ENCODE results near the gene ITPR2. TPM values are rescaled to one million over a fixed set of nuclear protein-coding genes. Genes with fewer than 3 reads are reported as not detected.

Gene ITPR2
- total and polyA plus RNA-seq, 2 of the 13 experiments (the other 11 are each of a cell fraction or from before 2014, with no cell fraction given) = 31.9 to 81.9 TPM

DNA sequence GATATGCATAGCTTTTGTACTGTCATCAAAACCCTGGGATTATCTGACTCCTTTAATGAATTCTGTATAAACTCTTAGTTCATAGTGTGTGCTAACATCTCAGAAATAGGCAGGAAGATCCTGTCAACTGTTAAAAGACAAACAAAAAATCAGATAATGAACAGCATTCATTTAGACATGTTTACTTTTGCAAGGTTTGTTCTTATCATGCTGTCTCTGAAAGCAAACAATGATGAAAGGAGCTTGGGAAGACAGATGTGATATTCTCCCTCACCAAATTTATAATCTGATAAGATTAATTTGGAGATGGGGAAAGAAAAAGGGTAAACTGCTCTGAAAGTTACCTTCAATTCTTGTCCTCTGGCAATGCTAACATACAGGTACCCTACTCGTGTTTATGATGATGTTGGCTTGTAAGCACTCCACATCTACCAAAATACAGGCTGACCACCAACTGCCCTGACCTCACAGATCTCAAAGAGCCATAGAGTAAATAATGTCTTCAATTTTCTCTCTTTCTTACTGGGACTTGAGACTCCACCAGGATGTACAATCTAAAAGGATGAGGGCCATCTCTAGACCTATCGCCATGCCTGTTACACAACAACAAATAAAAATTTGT, 403.8 kb downstream of the ITPR2 start (continued):
- TF ChIP-seq ETV5 (CRISPR knock-in tag; IDR thresholded peaks at IDR 0.05; ENCODE audit: borderline replicate concordance) (peak; percentile 18; the same call in 1 of the 2 replicates), PCBP1 (IDR thresholded peaks at IDR 0.05; ENCODE audit: borderline replicate concordance, low read depth, low read length) (no peak), RCOR2 (CRISPR knock-in tag; IDR thresholded peaks at IDR 0.05) (peak; percentile 74), CEBPG (CRISPR knock-in tag; IDR thresholded peaks at IDR 0.05) (peak; percentile 70), HMG20B (CRISPR knock-in tag; conservative IDR thresholded peaks at IDR 0.05) (peak; percentile 42; the same call in 1 of the 2 replicates), HMG20A (CRISPR knock-in tag; IDR thresholded peaks at IDR 0.05; ENCODE audit: borderline replicate concordance) (peak; percentile 84), HES4 (CRISPR knock-in tag; IDR thresholded peaks at IDR 0.05; ENCODE audit: borderline replicate concordance) (no peak), SIX1 (CRISPR knock-in tag; IDR thresholded peaks at IDR 0.05; ENCODE audit: borderline replicate concordance) (peak; percentile 27; the same call in 1 of the 2 replicates), CEBPB (IDR thresholded peaks at IDR 0.05; ENCODE audit: borderline replicate concordance, low read depth, low read length) (peak; percentile 26; the same call in 1 of the 2 replicates), ZNF773 (CRISPR knock-in tag; IDR thresholded peaks at IDR 0.05; ENCODE audit: borderline replicate concordance) (no peak), MED1 (CRISPR knock-in tag; IDR thresholded peaks at IDR 0.05) (peak; percentile 55)
- TF ChIP-seq, protein P1, sequence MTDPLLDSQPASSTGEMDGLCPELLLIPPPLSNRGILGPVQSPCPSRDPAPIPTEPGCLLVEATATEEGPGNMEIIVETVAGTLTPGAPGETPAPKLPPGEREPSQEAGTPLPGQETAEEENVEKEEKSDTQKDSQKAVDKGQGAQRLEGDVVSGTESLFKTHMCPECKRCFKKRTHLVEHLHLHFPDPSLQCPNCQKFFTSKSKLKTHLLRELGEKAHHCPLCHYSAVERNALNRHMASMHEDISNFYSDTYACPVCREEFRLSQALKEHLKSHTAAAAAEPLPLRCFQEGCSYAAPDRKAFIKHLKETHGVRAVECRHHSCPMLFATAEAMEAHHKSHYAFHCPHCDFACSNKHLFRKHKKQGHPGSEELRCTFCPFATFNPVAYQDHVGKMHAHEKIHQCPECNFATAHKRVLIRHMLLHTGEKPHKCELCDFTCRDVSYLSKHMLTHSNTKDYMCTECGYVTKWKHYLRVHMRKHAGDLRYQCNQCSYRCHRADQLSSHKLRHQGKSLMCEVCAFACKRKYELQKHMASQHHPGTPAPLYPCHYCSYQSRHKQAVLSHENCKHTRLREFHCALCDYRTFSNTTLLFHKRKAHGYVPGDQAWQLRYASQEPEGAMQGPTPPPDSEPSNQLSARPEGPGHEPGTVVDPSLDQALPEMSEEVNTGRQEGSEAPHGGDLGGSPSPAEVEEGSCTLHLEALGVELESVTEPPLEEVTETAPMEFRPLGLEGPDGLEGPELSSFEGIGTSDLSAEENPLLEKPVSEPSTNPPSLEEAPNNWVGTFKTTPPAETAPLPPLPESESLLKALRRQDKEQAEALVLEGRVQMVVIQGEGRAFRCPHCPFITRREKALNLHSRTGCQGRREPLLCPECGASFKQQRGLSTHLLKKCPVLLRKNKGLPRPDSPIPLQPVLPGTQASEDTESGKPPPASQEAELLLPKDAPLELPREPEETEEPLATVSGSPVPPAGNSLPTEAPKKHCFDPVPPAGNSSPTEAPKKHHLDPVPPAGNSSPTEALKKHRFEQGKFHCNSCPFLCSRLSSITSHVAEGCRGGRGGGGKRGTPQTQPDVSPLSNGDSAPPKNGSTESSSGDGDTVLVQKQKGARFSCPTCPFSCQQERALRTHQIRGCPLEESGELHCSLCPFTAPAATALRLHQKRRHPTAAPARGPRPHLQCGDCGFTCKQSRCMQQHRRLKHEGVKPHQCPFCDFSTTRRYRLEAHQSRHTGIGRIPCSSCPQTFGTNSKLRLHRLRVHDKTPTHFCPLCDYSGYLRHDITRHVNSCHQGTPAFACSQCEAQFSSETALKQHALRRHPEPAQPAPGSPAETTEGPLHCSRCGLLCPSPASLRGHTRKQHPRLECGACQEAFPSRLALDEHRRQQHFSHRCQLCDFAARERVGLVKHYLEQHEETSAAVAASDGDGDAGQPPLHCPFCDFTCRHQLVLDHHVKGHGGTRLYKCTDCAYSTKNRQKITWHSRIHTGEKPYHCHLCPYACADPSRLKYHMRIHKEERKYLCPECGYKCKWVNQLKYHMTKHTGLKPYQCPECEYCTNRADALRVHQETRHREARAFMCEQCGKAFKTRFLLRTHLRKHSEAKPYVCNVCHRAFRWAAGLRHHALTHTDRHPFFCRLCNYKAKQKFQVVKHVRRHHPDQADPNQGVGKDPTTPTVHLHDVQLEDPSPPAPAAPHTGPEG (CRISPR knock-in tag; IDR thresholded peaks at IDR 0.05) = no peak
- TF ChIP-seq, protein P2, sequence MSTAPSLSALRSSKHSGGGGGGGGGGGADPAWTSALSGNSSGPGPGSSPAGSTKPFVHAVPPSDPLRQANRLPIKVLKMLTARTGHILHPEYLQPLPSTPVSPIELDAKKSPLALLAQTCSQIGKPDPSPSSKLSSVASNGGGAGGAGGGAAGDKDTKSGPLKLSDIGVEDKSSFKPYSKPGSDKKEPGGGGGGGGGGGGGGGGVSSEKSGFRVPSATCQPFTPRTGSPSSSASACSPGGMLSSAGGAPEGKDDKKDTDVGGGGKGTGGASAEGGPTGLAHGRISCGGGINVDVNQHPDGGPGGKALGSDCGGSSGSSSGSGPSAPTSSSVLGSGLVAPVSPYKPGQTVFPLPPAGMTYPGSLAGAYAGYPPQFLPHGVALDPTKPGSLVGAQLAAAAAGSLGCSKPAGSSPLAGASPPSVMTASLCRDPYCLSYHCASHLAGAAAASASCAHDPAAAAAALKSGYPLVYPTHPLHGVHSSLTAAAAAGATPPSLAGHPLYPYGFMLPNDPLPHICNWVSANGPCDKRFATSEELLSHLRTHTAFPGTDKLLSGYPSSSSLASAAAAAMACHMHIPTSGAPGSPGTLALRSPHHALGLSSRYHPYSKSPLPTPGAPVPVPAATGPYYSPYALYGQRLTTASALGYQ (CRISPR knock-in tag; IDR thresholded peaks at IDR 0.05) = peak; percentile 77
- TF ChIP-seq, protein P3, sequence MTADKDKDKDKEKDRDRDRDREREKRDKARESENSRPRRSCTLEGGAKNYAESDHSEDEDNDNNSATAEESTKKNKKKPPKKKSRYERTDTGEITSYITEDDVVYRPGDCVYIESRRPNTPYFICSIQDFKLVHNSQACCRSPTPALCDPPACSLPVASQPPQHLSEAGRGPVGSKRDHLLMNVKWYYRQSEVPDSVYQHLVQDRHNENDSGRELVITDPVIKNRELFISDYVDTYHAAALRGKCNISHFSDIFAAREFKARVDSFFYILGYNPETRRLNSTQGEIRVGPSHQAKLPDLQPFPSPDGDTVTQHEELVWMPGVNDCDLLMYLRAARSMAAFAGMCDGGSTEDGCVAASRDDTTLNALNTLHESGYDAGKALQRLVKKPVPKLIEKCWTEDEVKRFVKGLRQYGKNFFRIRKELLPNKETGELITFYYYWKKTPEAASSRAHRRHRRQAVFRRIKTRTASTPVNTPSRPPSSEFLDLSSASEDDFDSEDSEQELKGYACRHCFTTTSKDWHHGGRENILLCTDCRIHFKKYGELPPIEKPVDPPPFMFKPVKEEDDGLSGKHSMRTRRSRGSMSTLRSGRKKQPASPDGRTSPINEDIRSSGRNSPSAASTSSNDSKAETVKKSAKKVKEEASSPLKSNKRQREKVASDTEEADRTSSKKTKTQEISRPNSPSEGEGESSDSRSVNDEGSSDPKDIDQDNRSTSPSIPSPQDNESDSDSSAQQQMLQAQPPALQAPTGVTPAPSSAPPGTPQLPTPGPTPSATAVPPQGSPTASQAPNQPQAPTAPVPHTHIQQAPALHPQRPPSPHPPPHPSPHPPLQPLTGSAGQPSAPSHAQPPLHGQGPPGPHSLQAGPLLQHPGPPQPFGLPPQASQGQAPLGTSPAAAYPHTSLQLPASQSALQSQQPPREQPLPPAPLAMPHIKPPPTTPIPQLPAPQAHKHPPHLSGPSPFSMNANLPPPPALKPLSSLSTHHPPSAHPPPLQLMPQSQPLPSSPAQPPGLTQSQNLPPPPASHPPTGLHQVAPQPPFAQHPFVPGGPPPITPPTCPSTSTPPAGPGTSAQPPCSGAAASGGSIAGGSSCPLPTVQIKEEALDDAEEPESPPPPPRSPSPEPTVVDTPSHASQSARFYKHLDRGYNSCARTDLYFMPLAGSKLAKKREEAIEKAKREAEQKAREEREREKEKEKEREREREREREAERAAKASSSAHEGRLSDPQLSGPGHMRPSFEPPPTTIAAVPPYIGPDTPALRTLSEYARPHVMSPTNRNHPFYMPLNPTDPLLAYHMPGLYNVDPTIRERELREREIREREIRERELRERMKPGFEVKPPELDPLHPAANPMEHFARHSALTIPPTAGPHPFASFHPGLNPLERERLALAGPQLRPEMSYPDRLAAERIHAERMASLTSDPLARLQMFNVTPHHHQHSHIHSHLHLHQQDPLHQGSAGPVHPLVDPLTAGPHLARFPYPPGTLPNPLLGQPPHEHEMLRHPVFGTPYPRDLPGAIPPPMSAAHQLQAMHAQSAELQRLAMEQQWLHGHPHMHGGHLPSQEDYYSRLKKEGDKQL (CRISPR knock-in tag; IDR thresholded peaks at IDR 0.05; ENCODE audit: low read depth) = peak; percentile 80
- TF ChIP-seq, protein P4, sequence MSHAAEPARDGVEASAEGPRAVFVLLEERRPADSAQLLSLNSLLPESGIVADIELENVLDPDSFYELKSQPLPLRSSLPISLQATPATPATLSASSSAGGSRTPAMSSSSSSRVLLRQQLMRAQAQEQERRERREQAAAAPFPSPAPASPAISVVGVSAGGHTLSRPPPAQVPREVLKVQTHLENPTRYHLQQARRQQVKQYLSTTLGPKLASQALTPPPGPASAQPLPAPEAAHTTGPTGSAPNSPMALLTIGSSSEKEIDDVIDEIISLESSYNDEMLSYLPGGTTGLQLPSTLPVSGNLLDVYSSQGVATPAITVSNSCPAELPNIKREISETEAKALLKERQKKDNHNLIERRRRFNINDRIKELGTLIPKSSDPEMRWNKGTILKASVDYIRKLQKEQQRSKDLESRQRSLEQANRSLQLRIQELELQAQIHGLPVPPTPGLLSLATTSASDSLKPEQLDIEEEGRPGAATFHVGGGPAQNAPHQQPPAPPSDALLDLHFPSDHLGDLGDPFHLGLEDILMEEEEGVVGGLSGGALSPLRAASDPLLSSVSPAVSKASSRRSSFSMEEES (CRISPR knock-in tag; IDR thresholded peaks at IDR 0.05) = 0 out of 2 replicates have a peak, but pooled peaks have one; percentile 38
